Measurements from ENCODE around the gene CD34.

DNA sequence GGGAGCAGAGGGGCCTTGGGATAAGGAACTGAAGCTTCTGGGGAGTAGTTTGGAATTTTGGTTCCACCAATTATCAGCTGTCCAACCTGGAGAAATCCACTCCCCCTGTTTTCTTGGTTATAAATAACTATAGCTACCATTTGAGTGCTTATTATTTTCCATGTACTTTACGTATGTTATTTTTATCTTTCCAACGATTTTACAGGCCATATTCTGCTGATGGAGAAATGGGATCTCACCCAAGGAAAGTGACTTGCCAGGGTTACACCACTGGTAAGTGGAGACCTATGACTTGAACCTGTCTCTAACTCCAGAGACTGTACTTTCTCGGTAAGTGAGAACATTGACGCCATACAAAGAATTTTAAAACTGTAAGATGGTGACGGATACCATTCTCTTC is 49.0 kb upstream of the CD34 start:
- TF ChIP-seq, protein P1, sequence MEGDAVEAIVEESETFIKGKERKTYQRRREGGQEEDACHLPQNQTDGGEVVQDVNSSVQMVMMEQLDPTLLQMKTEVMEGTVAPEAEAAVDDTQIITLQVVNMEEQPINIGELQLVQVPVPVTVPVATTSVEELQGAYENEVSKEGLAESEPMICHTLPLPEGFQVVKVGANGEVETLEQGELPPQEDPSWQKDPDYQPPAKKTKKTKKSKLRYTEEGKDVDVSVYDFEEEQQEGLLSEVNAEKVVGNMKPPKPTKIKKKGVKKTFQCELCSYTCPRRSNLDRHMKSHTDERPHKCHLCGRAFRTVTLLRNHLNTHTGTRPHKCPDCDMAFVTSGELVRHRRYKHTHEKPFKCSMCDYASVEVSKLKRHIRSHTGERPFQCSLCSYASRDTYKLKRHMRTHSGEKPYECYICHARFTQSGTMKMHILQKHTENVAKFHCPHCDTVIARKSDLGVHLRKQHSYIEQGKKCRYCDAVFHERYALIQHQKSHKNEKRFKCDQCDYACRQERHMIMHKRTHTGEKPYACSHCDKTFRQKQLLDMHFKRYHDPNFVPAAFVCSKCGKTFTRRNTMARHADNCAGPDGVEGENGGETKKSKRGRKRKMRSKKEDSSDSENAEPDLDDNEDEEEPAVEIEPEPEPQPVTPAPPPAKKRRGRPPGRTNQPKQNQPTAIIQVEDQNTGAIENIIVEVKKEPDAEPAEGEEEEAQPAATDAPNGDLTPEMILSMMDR (IDR thresholded peaks at IDR 0.05; ENCODE audit: low read length) = no peak
- no peak for TF ChIP-seq EZH2 (IDR thresholded peaks at IDR 0.05; ENCODE audit: borderline replicate concordance, low read length)
